ENCODE results near the gene LRIT2. TPM values are rescaled to one million over a fixed set of nuclear protein-coding genes. Genes with fewer than 3 reads are reported as not detected.

Gene LRIT2
- total and polyA plus RNA-seq, 9 of the 15 experiments (the other 6 are each of a cell fraction or from before 2014, with no cell fraction given): not detected

- TF ChIP-seq GATAD2A (IDR thresholded peaks at IDR 0.05): no peak
- no peak for TF ChIP-seq ETV6 (IDR thresholded peaks at IDR 0.05; ENCODE audit: borderline replicate concordance in 1 of 2, low read depth in 2 of 2, low read length in 1 of 2)
- TF ChIP-seq ETV6 (CRISPR knock-in tag; IDR thresholded peaks at IDR 0.05; ENCODE audit: borderline replicate concordance): no peak
- TF ChIP-seq ZNF324 (CRISPR knock-in tag; IDR thresholded peaks at IDR 0.05): no peak
- TF ChIP-seq STAT5B (CRISPR knock-in tag; IDR thresholded peaks at IDR 0.05): no peak
- no peak for TF ChIP-seq MAX (CRISPR knock-in tag; IDR thresholded peaks at IDR 0.05)
- 0 out of 2 replicates have a peak, but pooled peaks have one; percentile 17 for TF ChIP-seq USF1 (CRISPR knock-in tag; IDR thresholded peaks at IDR 0.05)
- TF ChIP-seq CEBPG (CRISPR knock-in tag; IDR thresholded peaks at IDR 0.05): no peak
- TF ChIP-seq CEBPG (tag; conservative IDR thresholded peaks at IDR 0.05 in 1 of 2, IDR thresholded peaks at IDR 0.05 in 1 of 2): 0 out of 4 replicates have a peak, but pooled peaks of 1 of the 2 experiments have one; percentile 15
- TF ChIP-seq, protein P1, sequence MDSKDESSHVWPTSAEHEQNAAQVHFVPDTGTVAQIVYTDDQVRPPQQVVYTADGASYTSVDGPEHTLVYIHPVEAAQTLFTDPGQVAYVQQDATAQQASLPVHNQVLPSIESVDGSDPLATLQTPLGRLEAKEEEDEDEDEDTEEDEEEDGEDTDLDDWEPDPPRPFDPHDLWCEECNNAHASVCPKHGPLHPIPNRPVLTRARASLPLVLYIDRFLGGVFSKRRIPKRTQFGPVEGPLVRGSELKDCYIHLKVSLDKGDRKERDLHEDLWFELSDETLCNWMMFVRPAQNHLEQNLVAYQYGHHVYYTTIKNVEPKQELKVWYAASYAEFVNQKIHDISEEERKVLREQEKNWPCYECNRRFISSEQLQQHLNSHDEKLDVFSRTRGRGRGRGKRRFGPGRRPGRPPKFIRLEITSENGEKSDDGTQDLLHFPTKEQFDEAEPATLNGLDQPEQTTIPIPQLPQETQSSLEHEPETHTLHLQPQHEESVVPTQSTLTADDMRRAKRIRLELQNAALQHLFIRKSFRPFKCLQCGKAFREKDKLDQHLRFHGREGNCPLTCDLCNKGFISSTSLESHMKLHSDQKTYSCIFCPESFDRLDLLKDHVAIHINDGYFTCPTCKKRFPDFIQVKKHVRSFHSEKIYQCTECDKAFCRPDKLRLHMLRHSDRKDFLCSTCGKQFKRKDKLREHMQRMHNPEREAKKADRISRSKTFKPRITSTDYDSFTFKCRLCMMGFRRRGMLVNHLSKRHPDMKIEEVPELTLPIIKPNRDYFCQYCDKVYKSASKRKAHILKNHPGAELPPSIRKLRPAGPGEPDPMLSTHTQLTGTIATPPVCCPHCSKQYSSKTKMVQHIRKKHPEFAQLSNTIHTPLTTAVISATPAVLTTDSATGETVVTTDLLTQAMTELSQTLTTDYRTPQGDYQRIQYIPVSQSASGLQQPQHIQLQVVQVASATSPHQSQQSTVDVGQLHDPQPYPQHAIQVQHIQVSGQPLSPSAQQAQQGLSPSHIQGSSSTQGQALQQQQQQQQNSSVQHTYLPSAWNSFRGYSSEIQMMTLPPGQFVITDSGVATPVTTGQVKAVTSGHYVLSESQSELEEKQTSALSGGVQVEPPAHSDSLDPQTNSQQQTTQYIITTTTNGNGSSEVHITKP (IDR thresholded peaks at IDR 0.05; ENCODE audit: partially characterized antibody): peak; percentile 98
- no peak for TF ChIP-seq PBX2 (CRISPR knock-in tag; IDR thresholded peaks at IDR 0.05; ENCODE audit: low read depth)
- TF ChIP-seq PBX2 (tag; conservative IDR thresholded peaks at IDR 0.05; ENCODE audit: low read depth): no peak
- 0 out of 2 replicates have a peak, but pooled peaks have one; percentile 56 for TF ChIP-seq TCF7L2 (IDR thresholded peaks at IDR 0.05; ENCODE audit: low read depth, low read length)
- TF ChIP-seq CEBPB (tag; IDR thresholded peaks at IDR 0.05): peak; percentile 58
- TF ChIP-seq JUND (IDR thresholded peaks at IDR 0.05; ENCODE audit: borderline replicate concordance, low read depth, low read length): peak; percentile 51; the same call in 1 of the 2 replicates
- no peak for TF ChIP-seq JUND (tag; IDR thresholded peaks at IDR 0.05; ENCODE audit: borderline replicate concordance, low read depth, low read length)
- TF ChIP-seq MEIS2 (IDR thresholded peaks at IDR 0.05; ENCODE audit: partially characterized antibody): no peak
- TF ChIP-seq CREM (IDR thresholded peaks at IDR 0.05; ENCODE audit: low read depth): 0 out of 2 replicates have a peak, but pooled peaks have one; percentile 31
Measured at GRCh38 chr10:84214612-84215235, 10.6 kb downstream of the LRIT2 start (continued).

Measured in K562 (cell line).